ENCODE measurements around the gene KRTAP10-11. TPM values are rescaled to one million over a fixed set of nuclear protein-coding genes. Genes with fewer than 3 reads are reported as not detected.
"Not testable (repeated sequence)": the region's sequence is repeated elsewhere in the genome, so short reads cannot be mapped to it uniquely, and the experiment has no call there.

KRTAP10-11 gene
- total RNA-seq, 1 donor from 2014 or later = not detected

- no peak for DNase-seq (ENCODE audit: low spot score)
- intact Hi-C loops (cut with DNase I) = no loop called here
Measured at GRCh38 chr21:44637018-44637850, 9.0 kb upstream of the KRTAP10-11 start, which contains the start of gene KRTAP10-10. Gene KRTAP10-10, plus strand, starts transcription at chr21:44637356. Its CDS starts 62 bp downstream, at chr21:44637418.

GRCh38 chr21:44637851-44638348 lies 8.3 kb upstream of the KRTAP10-11 start:
- intact Hi-C loops (cut with DNase I); DNase-seq (ENCODE audit: low spot score): not testable (repeated sequence)

- intact Hi-C loops (cut with DNase I); DNase-seq (ENCODE audit: low spot score): not testable (repeated sequence)
Measured at GRCh38 chr21:44638506-44639330, 7.5 kb upstream of the KRTAP10-11 start.

- intact Hi-C loops (cut with DNase I) = no loop called here
- no peak for DNase-seq (ENCODE audit: low spot score)
Measured at GRCh38 chr21:44639331-44639655, 6.9 kb upstream of the KRTAP10-11 start.

GRCh38 chr21:44640761-44641160 lies 5.5 kb upstream of the KRTAP10-11 start:
- DNase-seq (ENCODE audit: low spot score) = no peak
- intact Hi-C loops (cut with DNase I) = loop anchor here (10.0 kb wide), 1 partner anchor 144 kb away; no protein-coding TSS in a partner anchor

GRCh38 chr21:44643741-44644310 lies 2.4 kb upstream of the KRTAP10-11 start:
- no peak for DNase-seq (ENCODE audit: low spot score)
- intact Hi-C loops (cut with DNase I) = loop anchor here (10.0 kb wide), 1 partner anchor 141 kb away; no protein-coding TSS in a partner anchor

GRCh38 chr21:44644878-44645277 lies 1.3 kb upstream of the KRTAP10-11 start:
- intact Hi-C loops (cut with DNase I) = loop anchor here (10.0 kb wide), 1 partner anchor 140 kb away; no protein-coding TSS in a partner anchor
- DNase-seq (ENCODE audit: low spot score) = no peak

GRCh38 chr21:44647222-44647552 lies 973 bp downstream of the KRTAP10-11 start:
- no peak for DNase-seq (ENCODE audit: low spot score)
- intact Hi-C loops (cut with DNase I) = loop anchor here (10.0 kb wide), 1 partner anchor 138 kb away; no protein-coding TSS in a partner anchor

GRCh38 chr21:44648557-44649311 lies 2.5 kb downstream of the KRTAP10-11 start:
- intact Hi-C loops (cut with DNase I) = loop anchor here (10.0 kb wide), 1 partner anchor 136 kb away; no protein-coding TSS in a partner anchor
- DNase-seq (ENCODE audit: low spot score) = no peak

- DNase-seq (ENCODE audit: low spot score) = no peak
- intact Hi-C loops (cut with DNase I) = loop anchor here (10.0 kb wide), 1 partner anchor 135 kb away; no protein-coding TSS in a partner anchor
Measured at GRCh38 chr21:44649521-44650100, 3.4 kb downstream of the KRTAP10-11 start.

GRCh38 chr21:44650265-44650972 lies 4.2 kb downstream of the KRTAP10-11 start:
- intact Hi-C loops (cut with DNase I) = no loop called here

GRCh38 chr21:44650973-44651675 lies 4.9 kb downstream of the KRTAP10-11 start:
- DNase-seq (ENCODE audit: low spot score) = no peak
- intact Hi-C loops (cut with DNase I) = no loop called here

More at GRCh38 chr21:44650265-44650972, 4.2 kb downstream of the KRTAP10-11 start:
- DNase-seq (ENCODE audit: low spot score) = no peak

- intact Hi-C loops (cut with DNase I) = no loop called here
- DNase-seq (ENCODE audit: low spot score) = no peak
Measured at GRCh38 chr21:44653123-44653522, 6.9 kb downstream of the KRTAP10-11 start.

GRCh38 chr21:44653656-44654575 lies 7.7 kb downstream of the KRTAP10-11 start:
- intact Hi-C loops (cut with DNase I) = no loop called here
- DNase-seq (ENCODE audit: low spot score) = no peak

- no peak for DNase-seq (ENCODE audit: low spot score)
- intact Hi-C loops (cut with DNase I) = no loop called here
Measured at GRCh38 chr21:44654576-44655175, 8.5 kb downstream of the KRTAP10-11 start, which contains the start of gene KRTAP12-4. Gene KRTAP12-4, minus strand, starts transcription at chr21:44654659. Its CDS starts 45 bp downstream, at chr21:44654614.

- DNase-seq (ENCODE audit: low spot score) = no peak
- intact Hi-C loops (cut with DNase I) = no loop called here
Measured at GRCh38 chr21:44656868-44657267, 10.7 kb downstream of the KRTAP10-11 start.

All from cardiac septum (tissue), 1 donor.